Spinal cord (tissue), 10 donors: Measurements from ENCODE around the gene SLC5A5. TPM values are rescaled to one million over a fixed set of nuclear protein-coding genes. Genes with fewer than 3 reads are reported as not detected.
A peak's percentile ranks its signal among the peaks of the same experiment; 100 is the strongest.

Experiments used
- DNase-seq, 6 donors: peaks; one replicate each; pipeline versions ENCODE4 v3.0.0 to v3.0.0-alpha.2; 2013 to 2015; ENCODE audit warnings: low spot score in 6 of 6, low read depth in 4 of 6
- H3K27ac ChIP-seq: one replicate; pipeline ENCODE4 v1.5.1; 2013; ENCODE audit warnings: low read depth, low read length, control low read depth
- H3K27me3 ChIP-seq: one replicate; pipeline ENCODE4 v1.6.1; 2013; ENCODE audit warnings: low read length; ENCODE audit not compliant: control insufficient read depth, insufficient read depth
- H3K36me3 ChIP-seq: one replicate; pipeline ENCODE4 v1.6.1; 2013; ENCODE audit warnings: low read length; ENCODE audit not compliant: control insufficient read depth, insufficient read depth
- H3K4me1 ChIP-seq: one replicate; pipeline ENCODE4 v1.6.1; 2013; ENCODE audit warnings: low read length; ENCODE audit not compliant: control insufficient read depth, insufficient read depth
- H3K4me3 ChIP-seq: one replicate; pipeline ENCODE4 v1.5.1; 2013; ENCODE audit warnings: low read depth, low read length, control low read depth
- H3K9me3 ChIP-seq: one replicate; pipeline ENCODE4 v1.6.1; 2013; ENCODE audit warnings: low read length; ENCODE audit not compliant: control insufficient read depth, insufficient read depth
- WGBS: methylation state at CpG from one replicate; pipeline ENCODE4 v1.1.5; 2013; ENCODE audit warnings: missing lambda C conversion rate; ENCODE audit not compliant: insufficient coverage; 5-methylcytosine and 5-hydroxymethylcytosine counted together
- polyA plus RNA-seq, 2 donors: library from polyadenylated mRNA; unstranded; fragments of 120-200 nt; gene quantifications; one replicate each; pipeline ENCODE4 v1.2.1, GENCODE V29; 2013; ENCODE audit not compliant: insufficient read length in 2 of 2
- total RNA-seq, 2 donors: library from RNA; depleted of rRNA in 1 of 2; stranded (reverse); fragments of 120-200 nt in 1 of 2; fragments of >200 nt in 1 of 2; gene quantifications; one replicate each; pipeline versions ENCODE4 v1.2.3 to v1.2.4, GENCODE V29; 2013 to 2014
- donor health status: healthy.

SLC5A5 gene
- total and polyA plus RNA-seq, 4 donors: 0.10 to 104 (median 10.2) TPM

- Histone ChIP-seq H3K9me3 (no peaks in the 10 kb centered on the region), H3K36me3 (no peaks in the 10 kb centered on the region), H3K27me3 (peaks cover 10% of the 10 kb centered on the region), H3K4me1 (peaks cover 10% of the 10 kb centered on the region), H3K4me3 (no peak overlapping the region), H3K27ac (no peak overlapping the region)
- no peak for DNase-seq
- WGBS: 77% methylated on average over 6 of the region's 8 CpGs
Observed at GRCh38 chr19:17835182-17836006, 36.4 kb upstream of the SLC5A5 start.

- no peak overlapping the region for H3K27ac ChIP-seq
- peaks cover 11% of the 10 kb centered on the region for H3K27me3 ChIP-seq
- peaks cover 7% of the 10 kb centered on the region for H3K4me1 ChIP-seq
- no peaks in the 10 kb centered on the region for H3K9me3 ChIP-seq
- peaks cover 2% of the 10 kb centered on the region for H3K36me3 ChIP-seq
- no peak overlapping the region for H3K4me3 ChIP-seq
- no peak for DNase-seq
- 54% methylated on average over 3 of the region's 4 CpGs for WGBS
Observed at GRCh38 chr19:17836530-17836929, 35.2 kb upstream of the SLC5A5 start.

GRCh38 chr19:17837972-17838371, 33.8 kb upstream of the SLC5A5 start:
- peaks cover 9% of the 10 kb centered on the region for H3K27me3 ChIP-seq
- DNase-seq: no peak
- H3K36me3 ChIP-seq: peaks cover 2% of the 10 kb centered on the region
- H3K4me1 ChIP-seq: peaks cover 20% of the 10 kb centered on the region
- no peak overlapping the region for H3K27ac ChIP-seq
- 87% methylated on average over 5 of the region's 7 CpGs for WGBS
- no peaks in the 10 kb centered on the region for H3K9me3 ChIP-seq
- no peak overlapping the region for H3K4me3 ChIP-seq

- no peaks in the 10 kb centered on the region for H3K9me3 ChIP-seq
- no peak overlapping the region for H3K27ac ChIP-seq
- peaks cover 6% of the 10 kb centered on the region for H3K36me3 ChIP-seq
- DNase-seq: no peak
- 67% methylated on average over 2 of the region's 6 CpGs for WGBS
- peaks cover 9% of the 10 kb centered on the region for H3K27me3 ChIP-seq
- H3K4me1 ChIP-seq: peaks cover 23% of the 10 kb centered on the region
- no peak overlapping the region for H3K4me3 ChIP-seq
Observed at GRCh38 chr19:17840019-17840418, 31.7 kb upstream of the SLC5A5 start.

GRCh38 chr19:17841371-17841809, 30.4 kb upstream of the SLC5A5 start:
- peak in 1 of 6 donors; percentile 9 for DNase-seq
- peaks cover 6% of the 10 kb centered on the region for H3K36me3 ChIP-seq
- peaks cover 9% of the 10 kb centered on the region for H3K27me3 ChIP-seq
- H3K9me3 ChIP-seq: no peaks in the 10 kb centered on the region
- H3K4me1 ChIP-seq: peaks cover 23% of the 10 kb centered on the region
- no peak overlapping the region for H3K27ac ChIP-seq
- peak overlapping the region; percentile 31 for H3K4me3 ChIP-seq
- 9% methylated on average over 27 of the region's 30 CpGs for WGBS

- H3K27me3 ChIP-seq: peaks cover 9% of the 10 kb centered on the region
- H3K9me3 ChIP-seq: no peaks in the 10 kb centered on the region
- H3K36me3 ChIP-seq: peaks cover 6% of the 10 kb centered on the region
- no peak overlapping the region for H3K27ac ChIP-seq
- WGBS: 6% methylated on average over 49 of the region's 56 CpGs
- DNase-seq: peak; percentile 70 to 98 (median 86)
- H3K4me3 ChIP-seq: peak overlapping the region; percentile 31
- peaks cover 26% of the 10 kb centered on the region for H3K4me1 ChIP-seq
Observed at GRCh38 chr19:17841810-17842662, 29.7 kb upstream of the SLC5A5 start.

GRCh38 chr19:17842663-17843291, 29.0 kb upstream of the SLC5A5 start:
- peaks cover 9% of the 10 kb centered on the region for H3K27me3 ChIP-seq
- DNase-seq: no peak
- no peaks in the 10 kb centered on the region for H3K9me3 ChIP-seq
- H3K4me3 ChIP-seq: peak overlapping the region; percentile 26
- 64% methylated on average over 19 of the region's 20 CpGs for WGBS
- no peak overlapping the region for H3K27ac ChIP-seq
- peaks cover 32% of the 10 kb centered on the region for H3K4me1 ChIP-seq
- peaks cover 6% of the 10 kb centered on the region for H3K36me3 ChIP-seq

- peaks cover 6% of the 10 kb centered on the region for H3K36me3 ChIP-seq
- H3K9me3 ChIP-seq: no peaks in the 10 kb centered on the region
- 90% methylated on average over 9 of the region's 9 CpGs for WGBS
- H3K4me3 ChIP-seq: no peak overlapping the region
- H3K27me3 ChIP-seq: peaks cover 9% of the 10 kb centered on the region
- DNase-seq: no peak
- no peak overlapping the region for H3K27ac ChIP-seq
- H3K4me1 ChIP-seq: peaks cover 36% of the 10 kb centered on the region
Observed at GRCh38 chr19:17843292-17843827, 28.4 kb upstream of the SLC5A5 start.

GRCh38 chr19:17843908-17844490, 27.7 kb upstream of the SLC5A5 start:
- no peak overlapping the region for H3K4me3 ChIP-seq
- H3K9me3 ChIP-seq: no peaks in the 10 kb centered on the region
- peaks cover 9% of the 10 kb centered on the region for H3K27me3 ChIP-seq
- DNase-seq: no peak
- WGBS: 82% methylated on average over 14 of the region's 14 CpGs
- H3K4me1 ChIP-seq: peaks cover 39% of the 10 kb centered on the region
- H3K36me3 ChIP-seq: peaks cover 6% of the 10 kb centered on the region
- H3K27ac ChIP-seq: no peak overlapping the region
